ENCODE measurements around the gene GLIS1. TPM values are rescaled to one million over a fixed set of nuclear protein-coding genes. Genes with fewer than 3 reads are reported as not detected.

GLIS1 gene
- total and polyA plus RNA-seq, 10 of the 15 experiments (the other 5 are each of a cell fraction or from before 2014, with no cell fraction given): not detected

- H3K36me3 ChIP-seq (ENCODE audit: control insufficient read depth in 2 of 2, insufficient read depth in 2 of 2, low read length in 1 of 2): no peaks in the 10 kb centered on the region
- H3K4me2 ChIP-seq (ENCODE audit: control insufficient read depth, insufficient read depth): no peak overlapping the region
- no TSS peak for BruUV-seq (replicated peaks)
- FAIRE-seq: no peak
- POLR2A ChIA-PET: no interaction called here
- SMC1A ChIA-PET (ENCODE audit: uncharacterized antibody, unreplicated experiment): no interaction called here
- in situ Hi-C loops (cut with MboI) (no loop called here), intact Hi-C loops (cut with micrococcal nuclease; ENCODE audit: unreplicated experiment) (no loop called here)
- DNase-seq (ENCODE audit: low read depth, low spot score): no peak
- no peak for ATAC-seq
- H3K9me3 ChIP-seq (replicated peaks; ENCODE audit: control insufficient read depth, insufficient read depth, low read length): no peaks in the 10 kb centered on the region
- CTCF ChIA-PET: no interaction called here
- no peak overlapping the region for H2AFZ ChIP-seq (ENCODE audit: control insufficient read depth, low read depth, low read length)
- no peak overlapping the region for H3K9ac ChIP-seq (ENCODE audit: control insufficient read depth, insufficient read depth, low read length)
- peaks cover 0 to 8% of the 10 kb centered on the region in 2 experiments; a peak in 2 of 4 replicates for H3K27me3 ChIP-seq (replicated peaks in 1 of 2; ENCODE audit: control insufficient read depth in 2 of 2, insufficient read depth in 2 of 2, low read length in 1 of 2)
- no peak overlapping the region for H3K27ac ChIP-seq (ENCODE audit: control insufficient read depth, insufficient read depth)
- WGBS (ENCODE audit: insufficient coverage, insufficient replicate concordance, low lambda C conversion rate, missing lambda C conversion rate): 43% methylated on average over 8 of the region's 8 CpGs
- H3K79me2 ChIP-seq (ENCODE audit: control insufficient read depth, insufficient read depth, low read length): no peaks in the 10 kb centered on the region
- RAD21 ChIA-PET (ENCODE audit: unreplicated experiment): no interaction called here
- no peaks in the 10 kb centered on the region for H3K4me1 ChIP-seq (ENCODE audit: control insufficient read depth, insufficient read depth, low read length)
- H3K4me3 ChIP-seq: no peak overlapping the region
- no peaks in the 10 kb centered on the region for H4K20me1 ChIP-seq (ENCODE audit: control insufficient read depth, insufficient read depth)
- TF ChIP-seq SMAD5 (IDR thresholded peaks at IDR 0.05; ENCODE audit: low read depth) (no peak), PAX5 (IDR thresholded peaks at IDR 0.05; ENCODE audit: borderline replicate concordance, low read depth, low read length) (no peak), NFIC (IDR thresholded peaks at IDR 0.05; ENCODE audit: low read depth, low read length) (no peak), USF1 (IDR thresholded peaks at IDR 0.05; ENCODE audit: borderline replicate concordance, extremely low read length, insufficient read depth, low read depth, low read length) (no peak), ZZZ3 (IDR thresholded peaks at IDR 0.05; ENCODE audit: control insufficient read depth, insufficient read length, low read depth) (no peak), YBX1 (IDR thresholded peaks at IDR 0.05) (no peak), HSF1 (IDR thresholded peaks at IDR 0.05; ENCODE audit: low read depth, low read length) (no peak), ZNF592 (IDR thresholded peaks at IDR 0.05) (no peak), MYB (IDR thresholded peaks at IDR 0.05; ENCODE audit: borderline replicate concordance, low read depth, low read length) (no peak), ZBTB40 (IDR thresholded peaks at IDR 0.05; ENCODE audit: borderline replicate concordance) (no peak), SUZ12 (IDR thresholded peaks at IDR 0.05; ENCODE audit: unreplicated experiment) (no peak), NR2C2 (IDR thresholded peaks at IDR 0.05; ENCODE audit: borderline replicate concordance, control insufficient read depth, insufficient read length, low read depth) (no peak), HCFC1 (IDR thresholded peaks at IDR 0.05; ENCODE audit: low read length) (no peak), RELA (IDR thresholded peaks at IDR 0.05; ENCODE audit: borderline replicate concordance, partially characterized antibody) (no peak), MXI1 (IDR thresholded peaks at IDR 0.05; ENCODE audit: low read depth, low read length) (no peak)
Observed at GRCh38 chr1:53680868-53681267, 58.1 kb downstream of the GLIS1 start.

Data from GM12878 (cell line).